HG02759 (cell line): ENCODE results near the gene TMEM165.

ENCODE experiments used
- ATAC-seq: cut with Tn5 transposase; IDR thresholded peaks from one replicate; pipeline ENCODE4 v1.9.1; 2021; ENCODE audit warnings: mild to moderate bottlenecking, moderate library complexity; ENCODE audit not compliant: unreplicated experiment

TMEM165 gene

DNA sequence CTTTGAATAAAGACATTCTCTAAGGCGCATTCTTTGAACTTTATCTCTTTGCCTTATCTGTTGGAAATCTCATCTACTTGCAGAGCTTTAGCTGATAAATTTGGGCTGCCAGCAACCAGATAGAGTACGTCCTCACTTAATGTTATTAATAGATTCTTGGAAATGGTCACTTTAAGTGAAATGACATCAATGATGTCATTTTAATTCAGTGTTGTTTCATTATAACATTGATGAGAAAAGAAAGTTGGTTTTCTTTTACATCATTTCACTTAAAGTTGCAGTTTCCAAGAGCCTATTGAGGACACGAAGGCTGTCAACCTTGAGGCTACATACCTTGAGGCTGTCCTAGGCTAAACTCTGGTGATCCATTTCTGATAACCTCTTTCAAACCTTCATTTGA is 9.3 kb downstream of the TMEM165 start:
- ATAC-seq = no peak

DNA sequence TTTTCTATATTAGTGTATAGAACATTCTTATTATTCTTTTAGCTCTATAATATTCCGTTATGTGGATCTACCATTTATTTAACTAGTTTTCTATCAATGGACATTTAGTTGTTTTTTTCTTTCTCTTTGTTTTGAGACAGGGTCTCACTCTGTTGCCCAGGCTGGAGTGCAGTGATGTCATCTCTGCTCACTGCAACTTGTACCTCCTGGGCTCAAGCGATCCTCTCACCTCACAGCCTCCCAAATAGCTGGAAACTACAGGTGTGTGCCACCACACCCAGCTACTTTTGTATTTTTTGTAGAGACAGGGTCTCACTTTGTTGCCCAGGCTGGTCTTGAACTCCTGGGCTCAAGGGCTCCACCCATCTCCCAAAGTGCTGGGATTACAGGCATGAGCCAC is 10.8 kb downstream of the TMEM165 start:
- no peak for ATAC-seq

DNA sequence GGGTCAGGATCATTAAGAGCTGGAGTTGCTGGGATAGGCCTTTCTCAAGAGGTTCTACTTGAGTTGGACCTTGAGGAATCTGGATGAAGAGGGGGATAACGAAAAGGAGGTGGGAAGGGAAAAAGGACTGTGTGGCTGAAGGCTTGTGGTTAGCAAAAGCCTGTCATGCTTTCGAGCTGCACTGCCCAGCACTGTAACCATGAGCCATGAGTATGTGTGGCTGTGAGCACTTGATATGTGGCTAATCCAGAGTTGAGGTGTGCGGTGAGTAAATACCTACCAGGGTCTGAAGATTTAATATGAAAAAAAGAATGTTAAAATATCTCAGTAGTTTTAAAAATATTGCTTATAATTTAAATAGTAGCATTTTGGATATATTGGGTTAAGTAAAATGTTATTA is 11.4 kb downstream of the TMEM165 start:
- ATAC-seq = no peak

DNA sequence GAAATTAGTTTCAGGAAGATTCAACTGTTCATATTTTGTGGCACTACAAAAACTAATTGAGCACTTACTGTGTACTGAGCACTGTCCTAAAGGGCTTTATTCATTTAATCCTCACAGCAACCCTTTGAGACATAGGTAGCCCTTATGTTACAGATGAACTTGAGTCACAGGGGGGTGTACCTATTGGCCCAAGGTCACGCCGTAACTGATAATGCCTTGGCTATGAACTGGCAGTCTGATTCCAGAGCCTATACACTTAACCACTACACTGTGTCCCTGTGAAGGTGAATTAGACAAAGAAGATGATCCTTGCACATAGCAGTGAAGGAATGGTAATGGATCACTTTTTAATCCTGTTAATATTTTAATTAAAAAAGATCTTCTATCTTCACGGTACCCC is 12.0 kb downstream of the TMEM165 start:
- ATAC-seq = no peak

DNA sequence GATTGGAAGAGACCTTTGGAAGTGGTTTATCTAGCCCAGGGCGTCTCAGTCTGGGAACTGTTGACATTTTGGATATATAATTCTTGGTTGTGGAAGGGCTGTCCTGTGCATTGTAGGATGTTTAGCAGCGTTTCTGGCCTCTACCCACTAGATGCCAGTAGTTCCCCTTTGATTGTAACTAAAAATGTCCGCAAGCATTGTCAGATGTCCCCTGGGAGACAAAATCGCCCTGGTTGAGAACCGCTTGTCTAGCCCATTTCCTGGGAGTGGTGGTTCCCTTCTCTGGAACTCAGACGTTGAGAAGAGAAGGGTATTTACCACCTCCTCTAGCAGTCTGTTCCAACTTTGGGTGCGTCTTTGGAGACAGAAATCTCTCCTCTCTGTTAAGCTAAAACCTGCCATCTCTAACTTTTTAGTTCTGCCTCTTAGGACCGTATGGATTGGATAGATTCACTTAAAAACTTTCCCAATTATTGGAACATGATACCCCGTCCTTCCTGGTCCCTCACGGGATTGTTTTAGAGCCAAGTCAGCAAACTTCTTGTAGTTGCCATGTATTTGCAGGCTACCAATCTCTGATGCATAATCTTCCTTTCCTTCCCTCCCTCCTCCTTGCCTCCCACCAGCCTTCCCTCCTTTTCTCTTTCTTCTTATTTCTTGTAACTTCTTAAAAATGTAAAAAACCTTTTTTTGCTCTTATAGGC is 13.9 kb downstream of the TMEM165 start:
- ATAC-seq = peak; percentile 88

DNA sequence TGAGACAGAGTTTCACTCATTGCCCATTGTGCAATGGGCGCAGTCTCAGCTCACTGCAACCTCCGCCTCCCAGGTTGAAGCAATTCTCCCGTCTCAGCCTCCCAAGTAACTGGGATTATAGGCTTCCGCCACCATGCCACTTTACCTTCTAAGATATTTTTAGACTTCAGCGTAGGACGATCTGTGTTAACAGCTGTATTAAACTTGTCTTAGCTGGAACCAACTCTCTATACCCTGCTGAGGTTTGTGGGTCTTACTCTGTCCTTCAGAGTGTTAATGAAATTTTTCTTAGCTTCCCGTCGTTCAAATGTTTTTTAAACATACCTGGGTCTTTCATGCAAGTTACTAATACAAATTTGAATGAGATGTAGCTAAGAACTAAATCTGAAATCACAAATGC is 14.7 kb downstream of the TMEM165 start:
- no peak for ATAC-seq

DNA sequence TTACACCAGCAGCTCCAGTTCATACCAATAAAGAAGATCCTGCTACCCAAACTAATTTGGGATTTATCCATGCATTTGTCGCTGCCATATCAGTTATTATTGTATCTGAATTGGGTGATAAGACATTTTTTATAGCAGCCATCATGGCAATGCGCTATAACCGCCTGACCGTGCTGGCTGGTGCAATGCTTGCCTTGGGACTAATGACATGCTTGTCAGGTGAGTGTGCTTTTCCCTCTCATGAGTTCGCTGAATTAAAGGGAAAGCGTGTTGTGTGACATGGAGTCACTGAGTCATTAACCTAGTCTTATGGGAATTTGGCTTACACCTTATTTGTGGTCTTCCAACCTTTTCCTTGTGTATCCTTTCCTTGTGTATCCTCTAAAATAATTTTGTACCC is 15.9 kb downstream of the TMEM165 start:
- no peak for ATAC-seq

DNA sequence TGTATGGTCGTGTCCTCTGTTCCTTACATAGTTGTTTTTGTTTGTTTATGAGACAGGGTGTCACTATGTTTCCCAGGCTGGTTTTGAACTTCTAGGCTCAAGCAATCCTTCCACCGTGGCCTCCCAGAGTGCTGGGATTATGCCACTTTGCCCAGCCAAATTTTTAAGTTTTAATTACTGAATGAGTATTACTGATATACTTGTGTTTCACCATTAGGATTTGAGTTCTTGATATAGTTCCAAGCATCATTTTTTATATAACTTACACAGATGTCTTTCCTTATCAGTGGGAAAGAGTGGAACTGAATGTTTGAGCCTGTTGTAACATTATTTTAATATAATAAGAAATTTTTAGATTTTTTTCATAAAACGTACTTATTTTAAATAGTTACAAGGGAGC is 20.4 kb downstream of the TMEM165 start:
- ATAC-seq = no peak

DNA sequence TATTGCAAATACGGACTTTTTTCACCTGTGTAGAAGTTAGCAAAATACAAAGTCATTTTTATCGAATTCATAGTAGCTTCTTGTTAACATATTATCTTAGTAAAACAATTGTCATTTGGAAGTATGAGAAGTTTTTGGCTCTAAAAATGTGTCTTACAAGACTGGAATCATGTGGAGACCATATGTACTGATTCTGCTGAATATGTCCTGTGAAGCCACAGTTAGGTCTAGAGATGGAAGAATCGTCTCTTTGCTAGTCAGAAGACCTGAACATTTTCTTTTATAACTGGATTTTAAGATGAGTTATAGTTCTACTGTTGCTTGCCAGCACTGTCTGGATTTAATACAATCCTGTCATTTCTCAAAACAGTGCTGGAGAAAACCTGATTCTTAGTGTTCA is 29.0 kb downstream of the TMEM165 start:
- ATAC-seq = no peak

DNA sequence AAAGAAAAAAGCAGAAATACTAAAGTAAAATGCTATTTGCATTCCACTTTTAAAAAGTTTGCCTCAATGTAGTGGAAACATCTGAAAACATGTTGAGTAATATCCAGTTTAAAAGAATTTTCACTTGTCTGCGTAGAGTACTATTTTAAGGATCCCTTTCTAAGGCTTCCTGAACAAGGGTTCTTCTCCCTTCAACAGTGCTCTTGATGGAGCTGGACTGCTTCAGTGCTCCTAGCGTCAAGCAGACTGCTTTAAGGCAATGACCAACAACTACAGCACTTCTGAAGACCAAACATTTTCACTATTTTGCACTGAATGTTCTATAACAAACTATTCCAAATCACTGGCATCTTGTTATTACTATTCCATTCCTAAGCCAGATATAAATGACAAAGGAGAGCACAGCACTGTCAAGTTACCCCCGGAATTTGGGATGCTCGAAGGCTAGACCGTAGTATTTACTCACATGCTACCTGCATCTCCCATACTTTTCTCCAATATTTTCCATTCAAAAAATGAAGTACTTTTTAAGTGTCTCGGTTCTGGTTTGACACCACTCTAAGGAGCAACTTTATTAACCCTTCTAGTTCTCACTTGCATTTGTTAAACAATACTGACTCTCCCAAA is 36.1 kb downstream of the TMEM165 start:
- ATAC-seq = no peak

DNA sequence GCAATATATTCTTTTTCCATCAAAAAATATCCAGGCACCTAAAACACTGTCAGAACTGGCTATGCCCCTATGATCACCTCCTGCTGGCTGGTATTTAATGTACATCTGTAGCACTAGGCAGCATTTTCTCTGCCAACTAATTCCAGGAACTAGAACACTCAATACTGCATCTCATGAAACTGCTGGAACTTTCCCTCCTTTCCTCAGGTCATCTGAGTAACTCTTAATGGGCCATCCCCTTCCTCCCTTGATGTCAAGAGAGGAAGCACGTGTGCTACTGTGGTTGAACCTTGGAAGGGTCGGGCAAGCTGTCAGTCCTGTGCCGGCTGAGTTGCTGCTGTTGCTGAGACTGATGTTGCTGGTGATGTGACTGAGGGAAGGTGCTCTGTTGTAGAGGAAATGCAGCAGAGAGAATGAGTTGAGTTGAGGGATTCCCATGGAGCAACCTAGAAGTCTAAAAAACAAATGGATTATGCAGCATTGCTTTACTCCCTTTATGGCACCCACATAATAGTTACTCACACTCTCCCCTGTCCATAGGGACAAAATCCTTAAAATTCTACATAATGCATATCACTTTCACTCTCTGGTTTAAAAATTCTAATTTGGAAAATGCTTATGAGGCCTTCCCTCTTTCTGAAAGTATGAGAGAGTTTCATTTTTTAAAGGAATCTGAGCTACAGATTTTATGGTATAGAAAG is 39.5 kb downstream of the TMEM165 start:
- ATAC-seq = peak; percentile 83

DNA sequence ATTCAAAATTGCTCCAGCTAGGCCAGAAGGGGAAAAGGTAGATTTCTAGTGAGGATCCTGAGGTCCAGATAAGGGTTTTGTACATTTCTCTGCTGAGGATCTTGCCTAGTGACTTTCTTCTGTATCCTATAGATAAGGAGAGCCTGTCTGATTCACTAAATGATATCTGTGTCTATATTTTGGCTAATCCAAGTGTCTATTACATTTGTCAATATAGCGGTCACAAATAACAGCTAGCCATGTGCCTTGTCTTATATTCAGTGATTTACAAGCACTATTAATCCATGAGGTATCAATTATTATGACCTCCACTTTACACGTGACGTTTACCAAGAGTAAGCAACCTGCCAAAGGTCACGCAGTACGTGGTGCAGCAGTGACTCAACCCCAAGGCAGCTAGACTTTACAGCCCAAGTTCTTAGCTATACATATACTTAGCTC is 41.6 kb downstream of the TMEM165 start:
- ATAC-seq = no peak

DNA sequence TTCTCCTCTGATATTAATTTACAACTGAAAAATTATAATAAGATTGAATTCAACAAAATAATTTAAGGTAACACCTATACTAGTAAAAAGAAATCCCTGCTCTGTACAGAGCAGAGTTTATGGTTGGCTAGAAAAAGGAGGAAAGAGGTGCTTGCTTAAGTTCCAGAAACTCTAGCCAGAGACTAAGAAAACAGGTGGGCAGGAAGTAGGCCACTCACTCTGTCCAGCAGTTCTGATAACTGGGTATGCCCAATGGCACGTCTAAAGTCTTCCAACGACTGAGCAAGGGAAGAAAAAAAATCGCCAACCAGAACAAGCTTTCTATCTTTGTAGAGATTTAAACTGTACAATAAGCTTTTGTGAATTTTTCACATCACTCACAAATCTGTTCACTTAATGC is 42.1 kb downstream of the TMEM165 start:
- no peak for ATAC-seq

DNA sequence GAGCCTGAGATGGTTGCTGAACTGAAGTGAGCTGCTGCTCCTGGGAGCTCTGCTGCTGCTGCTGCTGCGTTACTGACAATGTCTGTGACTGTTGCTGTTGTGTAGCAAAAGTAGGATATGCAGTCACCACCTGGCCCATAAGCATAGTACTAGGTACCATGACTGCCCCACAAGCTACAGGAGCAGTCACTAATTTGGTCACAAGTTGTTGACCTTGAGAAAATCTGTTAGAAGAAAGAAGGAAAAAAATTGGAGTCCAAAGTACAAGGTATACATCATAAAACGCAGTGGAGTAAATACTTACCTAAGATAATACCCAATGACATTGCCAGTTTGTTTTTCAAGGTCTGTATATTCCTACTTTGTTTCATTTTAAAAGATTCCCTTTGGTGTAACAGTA is 42.6 kb downstream of the TMEM165 start:
- no peak for ATAC-seq

DNA sequence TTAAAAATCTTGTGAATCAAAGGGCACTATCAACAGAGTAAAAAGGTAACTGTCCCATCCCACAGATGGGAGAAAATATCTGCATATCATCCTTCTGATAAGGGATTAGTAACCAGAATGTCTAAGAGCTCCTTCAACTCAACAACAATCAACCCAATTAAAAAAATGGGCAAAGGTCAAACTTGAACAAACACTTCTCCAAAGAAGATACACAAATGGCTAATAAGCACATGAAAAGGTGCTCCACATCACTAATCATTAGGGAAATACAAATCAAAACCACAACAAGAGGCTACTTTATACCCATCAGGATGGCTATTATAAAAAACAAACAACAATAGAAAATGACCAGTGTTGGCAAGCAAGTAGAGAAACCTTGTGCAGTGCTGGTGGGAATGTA is 43.3 kb downstream of the TMEM165 start:
- ATAC-seq = no peak

DNA sequence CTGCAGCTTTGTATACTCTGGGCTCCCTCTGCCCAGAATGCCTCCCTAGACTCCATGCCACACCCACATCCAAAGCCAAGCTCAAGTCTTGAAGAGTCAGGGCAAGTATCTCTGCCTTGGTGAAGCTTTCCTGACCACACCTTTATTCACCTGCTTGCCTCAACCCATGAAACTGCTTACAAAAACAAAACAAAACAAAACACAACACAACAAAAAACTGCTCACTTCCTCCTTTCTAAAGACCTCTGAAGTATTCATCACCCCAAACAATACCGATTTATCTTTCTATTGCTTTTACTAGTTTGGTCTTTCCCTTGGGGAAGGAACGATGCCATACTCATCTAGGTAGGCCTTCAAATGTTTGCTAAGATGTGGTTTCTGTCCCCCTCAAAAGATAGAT is 45.0 kb downstream of the TMEM165 start:
- no peak for ATAC-seq

DNA sequence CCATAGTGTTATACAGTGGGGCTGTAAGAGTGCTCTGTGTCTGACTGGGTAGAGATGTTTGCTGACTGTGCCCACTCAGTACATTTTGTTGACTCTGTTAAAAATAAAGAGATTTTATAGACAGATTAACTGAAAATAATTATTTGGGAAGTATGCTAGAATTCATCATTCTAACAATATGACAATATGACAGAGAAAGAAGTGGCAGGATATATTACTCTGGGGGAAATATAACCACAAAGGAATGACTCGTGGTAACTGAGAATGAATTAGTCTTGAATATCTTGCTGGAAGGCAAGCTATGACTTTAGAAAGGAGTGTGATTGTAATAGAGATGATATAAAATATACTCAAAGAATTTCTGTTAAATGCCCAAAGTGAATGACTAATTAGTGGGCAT is 46.8 kb downstream of the TMEM165 start:
- no peak for ATAC-seq

DNA sequence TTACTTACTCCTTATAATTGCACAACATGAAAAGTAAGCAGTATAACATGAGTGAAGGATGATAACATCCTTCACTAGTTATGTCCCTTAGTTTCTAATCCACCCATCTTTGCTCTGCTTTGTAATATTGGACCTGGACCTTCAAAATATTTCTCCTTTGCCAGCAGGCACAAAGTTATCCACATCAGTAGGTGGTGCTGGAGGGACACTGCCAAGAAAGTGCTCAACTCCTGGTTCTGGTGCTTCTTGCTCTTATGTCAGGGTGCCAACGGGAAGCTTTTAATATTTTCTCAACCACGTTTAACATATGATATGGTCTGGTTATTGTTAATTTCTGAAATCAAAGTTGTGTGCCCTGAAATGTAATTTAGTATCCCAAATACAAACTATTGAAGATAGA is 49.1 kb downstream of the TMEM165 start:
- ATAC-seq = no peak

DNA sequence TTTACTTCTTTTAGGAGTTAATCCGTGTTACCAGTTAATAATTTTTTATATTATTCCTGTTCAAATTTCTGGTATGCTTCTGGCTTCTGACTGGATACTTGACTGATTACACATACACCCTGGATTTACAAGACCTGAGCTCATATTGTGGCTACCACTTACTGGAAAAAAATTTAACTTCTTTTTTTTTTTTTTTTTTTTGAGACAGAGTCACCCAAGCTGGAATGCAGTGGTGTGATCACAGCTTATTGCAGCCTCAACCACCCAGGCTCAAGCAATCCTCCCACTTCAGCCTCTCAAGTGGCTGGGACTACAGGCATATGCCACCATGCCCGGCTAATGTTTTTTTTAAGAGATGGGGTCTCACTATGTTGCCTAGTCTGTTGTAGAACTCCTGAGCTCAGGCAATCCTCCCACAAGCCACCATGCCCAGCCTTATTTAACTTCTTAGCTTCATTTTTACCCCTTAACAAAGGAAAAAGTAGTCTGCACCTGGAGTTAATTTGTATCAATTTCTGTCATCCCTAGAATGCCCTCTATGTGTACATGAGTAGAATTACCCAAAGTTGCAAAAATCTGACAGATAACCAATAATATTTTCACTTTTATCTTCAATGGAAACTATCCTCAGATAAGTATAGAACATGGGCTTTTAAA is 50.3 kb downstream of the TMEM165 start:
- no peak for ATAC-seq

DNA sequence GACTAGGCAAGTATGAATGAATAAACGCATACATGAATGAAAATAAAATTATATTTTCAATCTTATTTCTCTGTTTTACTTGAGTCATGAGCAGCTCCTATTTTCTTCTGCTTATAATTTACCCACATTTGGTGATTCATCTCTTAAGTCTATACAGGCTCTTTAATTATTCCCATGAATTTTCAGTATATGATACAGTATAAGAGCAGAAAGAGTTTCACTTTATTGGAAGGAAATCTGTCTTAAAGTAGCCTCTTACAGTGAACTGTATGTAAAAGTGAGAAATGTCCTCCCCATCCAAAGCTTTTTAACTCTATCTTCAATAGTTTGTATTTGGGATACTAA is 50.8 kb downstream of the TMEM165 start:
- ATAC-seq = no peak

DNA sequence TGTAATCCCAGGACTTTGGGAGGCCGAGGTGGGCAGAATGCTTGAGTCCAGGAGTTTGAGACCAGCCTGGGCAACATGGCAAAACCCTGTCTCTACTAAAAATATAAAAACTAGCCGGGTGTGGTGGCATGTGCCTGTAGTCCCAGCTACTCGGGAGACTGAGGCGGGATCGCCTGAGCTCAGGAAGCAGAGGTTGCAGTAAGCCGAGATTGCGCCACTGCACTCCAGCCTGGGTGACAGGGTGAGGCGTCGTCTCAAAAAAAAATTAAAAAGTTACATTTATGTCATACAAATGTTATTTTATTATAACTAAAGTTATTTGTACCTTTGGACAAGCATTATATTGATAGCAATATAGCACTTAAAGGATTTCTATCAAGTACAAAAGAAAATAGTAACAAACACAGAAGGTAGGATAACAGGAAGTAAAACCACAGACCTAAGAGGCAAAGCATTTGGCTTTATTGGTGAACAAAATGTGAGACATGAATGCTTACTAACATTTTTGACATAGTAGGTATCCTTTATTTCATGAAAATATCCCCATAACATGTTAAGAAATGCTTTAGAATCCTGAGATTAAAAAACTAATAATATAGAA is 51.5 kb downstream of the TMEM165 start:
- no peak for ATAC-seq
